HCT116 (cell line): Measurements from ENCODE around the gene TMEM266. TPM values are rescaled to one million over a fixed set of nuclear protein-coding genes. Genes with fewer than 3 reads are reported as not detected.

Experiments
- ATAC-seq: fragments of 200-7000 bp; cut with Tn5 transposase; 2 replicates; pipeline ENCODE4 v1.9.1; 2020; ENCODE audit warnings: mild to moderate bottlenecking, moderate library complexity
- BruUV-seq: library from RNA; stranded (reverse); fragments of 400-500 nt; replicated peaks from 2 replicates; lab custom pipeline; 2021; lab: Mats Ljungman, UMichigan
- CTCF ChIA-PET: fragments of 300-600 bp; sonication (Branson Sonifier 250); formaldehyde crosslinking; loops from one replicate; lab custom pipeline; 2021; ENCODE audit warnings: antibody characterized with exemption; lab: Charles Lee
- POLR2A ChIA-PET: fragments of 300-600, 350-600 bp; sonication (Branson Sonifier 250); formaldehyde crosslinking; loops from one replicate; lab custom pipeline; 2021; ENCODE audit warnings: antibody characterized with exemption; lab: Charles Lee
- RAD21 ChIA-PET, 2 experiments: fragments of 300-600 bp; sonication (Branson Sonifier 250); formaldehyde crosslinking; loops; one replicate each; lab custom pipeline; 2023; ENCODE audit warnings: low total read pairs in 2 of 2; ENCODE audit not compliant: uncharacterized antibody in 2 of 2, unreplicated experiment in 2 of 2, low non-redundant PET in 1 of 2; lab: Charles Lee
- DNase-seq: peaks from one replicate; pipeline ENCODE4 v3.0.0-alpha.2; 2010; ENCODE audit warnings: low read depth, low spot score
- H2AFZ ChIP-seq: fragments of 200-600 bp; shearing (Covaris generic), sonication (generic); 2 replicates; pipeline ENCODE4 v1.6.1; 2017; ENCODE audit warnings: low read depth, mixed run types, mixed read lengths, antibody characterized with exemption, low read length; ENCODE audit not compliant: poor library complexity, severe bottlenecking
- H3K27ac ChIP-seq: 2 replicates; pipeline ENCODE4 v1.5.1; 2012; ENCODE audit warnings: low read depth, low read length
- H3K27me3 ChIP-seq: fragments of 200-600 bp; sonication (generic); 2 replicates; pipeline ENCODE4 v1.6.1; 2016; ENCODE audit warnings: mixed run types, low read length, mixed read lengths; ENCODE audit not compliant: insufficient read depth
- H3K36me3 ChIP-seq, 2 experiments: fragments of 200-500 bp in 1 of 2; fragments of 200-600 bp in 1 of 2; sonication (Bioruptor generic) in 1 of 2; sonication (generic) in 1 of 2; 2 replicates each; pipeline versions ENCODE4 v1.5.1 to v1.6.1; 2014 to 2016; ENCODE audit warnings: low read length in 2 of 2, inconsistent platforms in 1 of 2, mixed read lengths in 1 of 2, mixed run types in 1 of 2; ENCODE audit not compliant: insufficient read depth in 2 of 2, control insufficient read depth in 1 of 2
- H3K4me1 ChIP-seq, 2 experiments: fragments of 200-600 bp in 1 of 2; sonication (generic) in 1 of 2; 2 replicates each; pipeline versions ENCODE4 v1.5.1 to v1.6.1; 2012 to 2017; ENCODE audit warnings: low read length in 2 of 2, inconsistent platforms in 1 of 2, mild to moderate bottlenecking in 1 of 2, mixed read lengths in 1 of 2, mixed run types in 1 of 2, moderate library complexity in 1 of 2; ENCODE audit not compliant: insufficient read depth in 2 of 2, control insufficient read depth in 1 of 2
- H3K4me2 ChIP-seq: fragments of 200-600 bp; sonication (generic); 2 replicates; pipeline ENCODE4 v1.6.1; 2017; ENCODE audit warnings: mixed run types, low read length, mixed read lengths
- H3K4me3 ChIP-seq, 2 experiments: fragments of 200-600 bp in 1 of 2; sonication (generic) in 1 of 2; replicated peaks in 1 of 2; 2 replicates each; pipeline ENCODE4 v1.5.1; 2011 to 2016; ENCODE audit warnings: low read length in 2 of 2, control low read depth in 1 of 2, low read depth in 1 of 2, mild to moderate bottlenecking in 1 of 2, mixed read lengths in 1 of 2, mixed run types in 1 of 2
- H3K79me2 ChIP-seq: fragments of 200-600 bp; sonication (generic); 2 replicates; pipeline ENCODE4 v1.6.1; 2017; ENCODE audit warnings: mild to moderate bottlenecking, mixed run types, low read length, moderate library complexity, mixed read lengths; ENCODE audit not compliant: insufficient read depth
- H3K9ac ChIP-seq: fragments of 200-600 bp; sonication (generic); 2 replicates; pipeline ENCODE4 v1.6.1; 2016; ENCODE audit warnings: low read length, mixed read lengths
- H3K9me2 ChIP-seq: fragments of 200-600 bp; sonication (generic), shearing (Covaris generic); 2 replicates; pipeline ENCODE4 v1.6.1; 2017; ENCODE audit warnings: mixed run types, mild to moderate bottlenecking, moderate library complexity; ENCODE audit not compliant: insufficient read depth
- H3K9me3 ChIP-seq, 2 experiments: fragments of 200-500 bp in 1 of 2; fragments of 200-600 bp in 1 of 2; sonication (Bioruptor generic) in 1 of 2; sonication (generic) in 1 of 2; 2 replicates each; pipeline ENCODE4 v1.6.1; 2014 to 2017; ENCODE audit warnings: low read length in 2 of 2, mixed read lengths in 2 of 2, inconsistent platforms in 1 of 2, low read depth in 1 of 2, mild to moderate bottlenecking in 1 of 2, mixed run types in 1 of 2, moderate library complexity in 1 of 2; ENCODE audit not compliant: control insufficient read depth in 1 of 2, insufficient read depth in 1 of 2
- H4K20me1 ChIP-seq: fragments of 200-600 bp; sonication (generic), shearing (Covaris generic); 2 replicates; pipeline ENCODE4 v1.6.1; 2017; ENCODE audit warnings: mixed run types, mild to moderate bottlenecking, moderate library complexity; ENCODE audit not compliant: insufficient read depth
- ATF3 ChIP-seq: IDR thresholded peaks from 2 replicates; pipeline ENCODE4 v1.6.1; 2012
- CBX3 ChIP-seq: IDR thresholded peaks from 2 replicates; pipeline ENCODE4 v1.6.1; 2012; ENCODE audit warnings: low read depth
- CEBPB ChIP-seq: IDR thresholded peaks from 2 replicates; pipeline ENCODE4 v1.6.1; 2012; ENCODE audit warnings: low read depth
- CTCF ChIP-seq, 3 experiments: fragments of 200-600 bp in 1 of 3; sonication (generic) in 1 of 3; IDR thresholded peaks in 2 of 3; conservative IDR thresholded peaks in 1 of 3; 2 replicates each; pipeline ENCODE4 v1.5.1; 2012 to 2017; ENCODE audit warnings: low read depth in 2 of 3, low read length in 2 of 3, antibody characterized with exemption in 1 of 3, borderline replicate concordance in 1 of 3, control low read depth in 1 of 3, mild to moderate bottlenecking in 1 of 3, mixed read lengths in 1 of 3, mixed run types in 1 of 3, moderate library complexity in 1 of 3; ENCODE audit not compliant: insufficient read depth in 1 of 3
- ELF1 ChIP-seq: IDR thresholded peaks from 2 replicates; pipeline ENCODE4 v1.6.1; 2012; ENCODE audit warnings: low read depth, borderline replicate concordance
- EZH2 ChIP-seq: fragments of 200-600 bp; sonication (generic); IDR thresholded peaks from 2 replicates; pipeline ENCODE4 v1.6.1; 2017; ENCODE audit warnings: antibody characterized with exemption, mixed run types
- EZH2phosphoT487 ChIP-seq: fragments of 200-600 bp; IDR thresholded peaks from 2 replicates; pipeline ENCODE4 v1.6.1; 2018; ENCODE audit warnings: antibody characterized with exemption, borderline replicate concordance
- FOSL1 ChIP-seq: IDR thresholded peaks from 2 replicates; pipeline ENCODE4 v1.6.1; 2012; ENCODE audit warnings: low read depth
- JUND ChIP-seq: IDR thresholded peaks from 2 replicates; pipeline ENCODE4 v1.6.1; 2012
- MAX ChIP-seq: IDR thresholded peaks from 2 replicates; pipeline ENCODE4 v1.6.1; 2012
- POLR2AphosphoS5 ChIP-seq: IDR thresholded peaks from 2 replicates; pipeline ENCODE4 v1.6.1; 2011; ENCODE audit warnings: mild to moderate bottlenecking, low read depth, low read length, moderate library complexity
- RAD21 ChIP-seq: IDR thresholded peaks from 2 replicates; pipeline ENCODE4 v1.6.1; 2012; ENCODE audit warnings: low read depth, mild to moderate bottlenecking
- REST ChIP-seq: IDR thresholded peaks from 2 replicates; pipeline ENCODE4 v1.6.1; 2012; ENCODE audit warnings: low read depth
- SIN3A ChIP-seq: IDR thresholded peaks from 2 replicates; pipeline ENCODE4 v1.6.1; 2012; ENCODE audit warnings: low read depth
- SP1 ChIP-seq: IDR thresholded peaks from 2 replicates; pipeline ENCODE4 v1.6.1; 2012; ENCODE audit warnings: low read depth
- SRF ChIP-seq: IDR thresholded peaks from 2 replicates; pipeline ENCODE4 v1.6.1; 2012; ENCODE audit warnings: low read depth
- TCF7L2 ChIP-seq: IDR thresholded peaks from 2 replicates; pipeline ENCODE4 v1.7.0; 2011; ENCODE audit warnings: borderline replicate concordance, inconsistent platforms; ENCODE audit not compliant: insufficient read depth, insufficient read length; ENCODE audit errors: extremely low read depth
- YY1 ChIP-seq: IDR thresholded peaks from 2 replicates; pipeline ENCODE4 v1.6.1; 2011; ENCODE audit warnings: low read length, low read depth, moderate library complexity, mild to moderate bottlenecking; ENCODE audit not compliant: insufficient replicate concordance; ENCODE audit errors: extremely low read depth
- ZBTB33 ChIP-seq: IDR thresholded peaks from 2 replicates; pipeline ENCODE4 v1.6.1; 2011; ENCODE audit warnings: mild to moderate bottlenecking, low read length, moderate library complexity; ENCODE audit not compliant: insufficient replicate concordance; ENCODE audit errors: extremely low read depth
- ZFX ChIP-seq: fragments of 450-650 bp; IDR thresholded peaks from 2 replicates; pipeline ENCODE4 v1.6.1; 2017
- intact Hi-C: fragments of 100-400 bp; cut with micrococcal nuclease; formaldehyde crosslinking; loops from 2 replicates; pipeline ENCODE4 v1.10.0; 2022
- total RNA-seq: library from RNA; stranded (reverse); gene quantifications from one replicate; pipeline ENCODE4 v1.2.1, GENCODE V29; 2021; ENCODE audit not compliant: unreplicated experiment

TMEM266 gene
- total RNA-seq, 1 experiment from 2014 or later = 0.91 TPM

- Histone ChIP-seq H3K9me3 (no peaks in the 10 kb centered on the region), H2AFZ (no peak overlapping the region), H3K9me2 (no peaks in the 10 kb centered on the region), H3K27ac (no peak overlapping the region), H3K27me3 (0 out of 2 replicates have a peak, but pooled peaks cover 4% of the 10 kb centered on the region), H3K79me2 (no peaks in the 10 kb centered on the region), H4K20me1 (no peaks in the 10 kb centered on the region), H3K4me2 (no peak overlapping the region), H3K9ac (no peak overlapping the region), H3K4me3 (no peak overlapping the region), H3K4me1 (no peaks in the 10 kb centered on the region), H3K36me3 (no peaks in the 10 kb centered on the region)
- RAD21 ChIA-PET = no interaction called here
- DNase-seq = no peak
- no peak for ATAC-seq
- intact Hi-C loops = no loop called here
- POLR2A ChIA-PET = no interaction called here
- BruUV-seq = no TSS peak
- CTCF ChIA-PET = no interaction called here
- TF ChIP-seq CEBPB (no peak), YY1 (no peak), CBX3 (no peak), ATF3 (no peak), TCF7L2 (no peak), CTCF (IDR thresholded peaks at IDR 0.05 in 2 of 3, conservative IDR thresholded peaks at IDR 0.05 in 1 of 3; ENCODE audit: borderline replicate concordance in 1 of 3, insufficient read depth in 1 of 3, low read depth in 2 of 3, low read length in 2 of 3) (no peak), ZBTB33 (no peak), ZFX (no peak), EZH2phosphoT487 (no peak), EZH2 (no peak), REST (no peak), MAX (no peak), POLR2AphosphoS5 (no peak), SP1 (no peak), FOSL1 (no peak), SIN3A (no peak), ELF1 (no peak), SRF (no peak), RAD21 (no peak), JUND (no peak)
These were observed 24.5 kb downstream of the TMEM266 start for GRCh38 chr15:76084256-76084655.
